GM19099 (cell line): ENCODE measurements around the gene PTPRT.

Experiments used
- POLR2A ChIP-seq: IDR thresholded peaks from 3 replicates; pipeline ENCODE4 v1.6.1; 2011; ENCODE audit warnings: low read depth; ENCODE audit not compliant: insufficient read length; ENCODE audit errors: extremely low read depth

PTPRT gene

DNA sequence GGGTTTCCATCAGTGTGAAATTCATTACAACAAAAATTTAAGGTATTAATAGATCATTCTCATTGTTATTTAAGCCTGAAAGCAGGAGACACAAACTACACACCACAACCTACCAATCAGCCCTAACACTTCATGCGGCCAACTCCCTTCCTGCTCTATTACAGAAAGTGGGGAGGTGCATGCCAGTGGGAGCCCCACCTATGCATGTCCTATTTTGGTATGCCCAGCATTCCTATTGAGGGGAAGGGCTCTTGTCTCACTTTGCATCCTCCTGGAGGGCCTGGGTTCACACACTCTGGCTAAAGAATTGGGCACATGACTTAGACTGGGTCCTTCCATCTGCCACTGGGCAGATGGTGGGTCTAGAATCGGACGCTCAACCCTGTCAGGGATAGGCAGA is 450.0 kb downstream of the PTPRT start:
- TF ChIP-seq POLR2A: no peak

DNA sequence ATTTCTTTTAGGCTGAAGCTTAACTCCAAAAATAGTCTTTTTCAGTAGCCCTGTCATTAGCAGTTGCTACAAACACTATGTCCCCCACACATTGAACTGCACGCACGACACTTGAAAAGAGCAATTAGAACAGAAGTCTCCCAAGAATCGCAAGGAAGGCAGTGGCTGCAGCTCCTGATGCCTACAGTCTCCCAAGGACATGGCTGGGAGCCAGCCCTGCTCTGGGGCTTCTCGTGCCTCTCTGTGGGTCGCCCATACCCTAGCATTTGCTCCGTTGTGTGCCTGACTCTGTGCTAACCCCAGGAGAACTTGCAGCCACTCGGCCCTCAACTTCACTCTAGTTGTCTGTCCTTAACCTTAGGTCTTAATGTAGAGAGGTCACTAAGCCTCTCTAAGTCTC is 454.2 kb downstream of the PTPRT start:
- TF ChIP-seq POLR2A: no peak

DNA sequence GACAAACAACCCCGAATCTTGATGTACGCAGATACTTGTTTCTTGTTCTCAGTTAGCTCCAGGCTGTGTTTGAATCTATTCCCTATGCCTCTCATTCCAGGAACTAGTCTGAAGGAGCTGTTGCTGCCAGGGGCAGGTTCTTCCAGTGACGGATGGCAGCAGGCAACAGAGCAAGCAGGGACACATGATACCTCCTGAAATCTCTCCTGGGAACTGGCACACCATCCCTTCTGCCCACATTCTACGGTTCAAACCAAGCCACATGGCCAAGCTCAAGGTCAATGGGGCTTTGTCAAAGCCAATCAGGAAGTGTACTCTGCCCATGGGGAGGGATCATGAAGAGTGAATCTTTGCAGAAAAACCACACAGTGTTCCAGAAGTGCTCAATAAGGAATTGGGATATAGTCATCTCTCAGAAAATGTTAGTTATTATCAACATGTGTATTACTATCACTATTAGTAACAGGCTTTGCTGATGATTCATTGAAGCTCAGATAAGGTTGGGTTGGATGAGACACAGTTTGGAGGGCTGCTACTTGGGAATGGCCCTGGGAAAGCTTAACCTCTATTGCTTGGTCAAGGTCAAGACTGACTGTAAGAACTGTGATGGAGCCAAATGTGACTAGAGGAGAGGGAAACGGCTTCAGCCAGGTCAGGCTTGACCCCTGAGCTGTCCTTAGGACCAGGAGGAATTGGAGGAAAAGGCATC is 454.9 kb downstream of the PTPRT start:
- TF ChIP-seq POLR2A: no peak

DNA sequence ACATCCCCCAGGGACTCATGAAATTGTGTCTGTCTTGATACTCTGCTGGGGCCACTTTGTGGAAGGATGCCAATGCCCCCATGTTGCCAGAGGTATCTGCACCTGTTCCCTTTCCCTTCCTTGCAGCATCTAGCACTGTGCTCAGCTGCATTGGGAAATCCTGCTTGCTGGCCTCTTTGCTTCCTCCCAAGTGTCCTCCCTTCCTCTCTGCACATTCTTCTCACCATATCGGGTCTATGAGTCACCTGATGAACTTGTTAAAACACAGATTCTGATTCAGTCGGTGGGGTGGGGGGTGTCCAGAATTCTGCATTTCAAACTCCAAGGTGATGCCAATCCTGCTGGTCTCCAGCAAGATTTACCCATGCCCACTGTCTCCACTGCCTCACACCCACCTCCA is 467.8 kb downstream of the PTPRT start:
- no peak for TF ChIP-seq POLR2A

DNA sequence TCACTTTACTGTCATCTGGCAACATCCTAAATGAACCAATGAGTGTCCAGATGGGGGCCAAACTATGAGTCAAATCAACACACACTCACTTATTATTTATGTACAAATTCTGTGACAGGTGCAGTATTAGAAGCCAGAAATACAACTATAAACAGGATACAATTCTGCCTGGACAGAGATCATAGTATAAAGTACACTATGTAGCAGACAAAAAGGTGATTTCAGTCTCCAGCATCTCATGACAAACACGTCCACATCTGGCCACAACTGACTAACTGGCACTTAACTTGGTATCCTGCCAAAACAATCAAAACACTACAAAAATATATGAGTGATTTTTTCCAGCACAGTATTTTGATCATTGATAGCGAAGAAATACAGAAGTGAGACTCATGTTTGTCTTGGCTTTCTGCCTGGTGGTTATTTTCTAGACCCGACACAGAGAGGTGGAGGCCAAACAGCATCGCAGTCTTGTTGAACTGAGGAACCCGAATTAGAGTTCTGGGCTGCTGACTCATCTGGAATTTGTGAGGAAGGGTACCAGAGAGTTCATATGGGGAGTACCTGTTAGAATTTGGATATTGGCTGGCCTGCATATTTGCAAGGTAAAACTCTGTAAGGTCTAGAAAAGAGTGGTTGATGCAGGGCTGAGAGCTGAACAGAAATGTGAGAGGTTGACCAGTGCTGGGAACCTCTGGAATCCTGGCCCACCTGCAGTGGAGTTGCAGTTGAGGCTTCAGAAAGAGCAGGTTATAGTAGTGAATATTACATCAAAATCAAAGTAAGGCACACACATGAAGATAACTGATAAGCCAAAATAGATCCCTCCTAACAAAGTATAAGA is 475.2 kb downstream of the PTPRT start:
- no peak for TF ChIP-seq POLR2A

DNA sequence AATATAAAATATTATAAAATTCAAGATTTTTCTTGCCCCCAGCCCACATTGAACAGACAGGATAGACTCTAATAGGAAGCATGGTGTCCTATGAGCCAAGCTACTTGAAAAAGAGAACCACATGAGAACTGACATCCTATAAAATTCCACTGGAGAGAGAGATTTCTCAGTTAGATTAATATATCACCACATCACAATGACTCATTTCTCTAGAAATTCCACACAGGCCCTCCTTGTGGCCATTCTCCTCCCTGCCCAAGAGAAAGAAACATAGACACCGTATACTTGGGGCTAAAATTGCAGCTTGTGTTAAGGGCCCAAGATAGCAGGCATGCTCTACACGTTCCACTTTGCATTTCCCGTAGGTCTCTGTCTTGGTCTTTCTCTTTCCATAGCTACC is 481.4 kb downstream of the PTPRT start:
- no peak for TF ChIP-seq POLR2A

DNA sequence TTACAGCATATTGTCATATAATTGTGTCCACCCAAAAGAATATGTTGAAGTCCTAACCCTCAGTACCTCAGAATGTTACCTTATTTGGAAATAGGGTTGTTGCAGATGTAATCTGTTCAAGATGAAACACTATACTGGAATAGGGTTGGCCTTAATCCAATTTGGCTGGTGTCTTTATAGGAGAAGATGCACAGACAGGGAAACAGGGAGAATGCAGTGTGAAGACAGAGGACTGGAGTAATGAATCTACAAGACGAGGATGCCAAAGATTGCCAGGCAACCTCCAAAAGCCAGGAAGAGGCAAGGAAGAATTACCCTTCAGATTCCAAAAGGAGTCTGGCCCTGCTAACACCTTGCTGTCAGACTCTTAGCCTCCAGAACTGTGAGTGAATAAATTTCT is 482.9 kb downstream of the PTPRT start:
- TF ChIP-seq POLR2A: no peak

DNA sequence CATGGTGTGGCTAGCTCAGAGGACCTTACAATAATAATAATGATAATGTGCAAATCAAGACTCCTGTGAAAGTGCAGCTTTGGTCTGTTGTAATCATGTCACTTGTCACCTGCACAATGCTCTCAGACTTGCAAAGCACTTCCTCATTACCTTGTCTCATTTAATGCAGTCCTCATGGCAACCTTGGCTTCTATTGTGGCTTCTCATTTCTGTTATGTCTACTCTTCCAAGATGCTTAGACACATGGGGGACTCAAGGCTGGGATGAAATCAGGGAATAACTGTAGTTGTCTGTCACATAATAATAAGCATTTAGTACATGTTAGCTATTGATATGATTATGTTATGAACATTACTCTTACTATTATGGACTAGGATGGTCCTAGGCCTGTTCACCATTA is 484.2 kb downstream of the PTPRT start:
- TF ChIP-seq POLR2A: no peak

DNA sequence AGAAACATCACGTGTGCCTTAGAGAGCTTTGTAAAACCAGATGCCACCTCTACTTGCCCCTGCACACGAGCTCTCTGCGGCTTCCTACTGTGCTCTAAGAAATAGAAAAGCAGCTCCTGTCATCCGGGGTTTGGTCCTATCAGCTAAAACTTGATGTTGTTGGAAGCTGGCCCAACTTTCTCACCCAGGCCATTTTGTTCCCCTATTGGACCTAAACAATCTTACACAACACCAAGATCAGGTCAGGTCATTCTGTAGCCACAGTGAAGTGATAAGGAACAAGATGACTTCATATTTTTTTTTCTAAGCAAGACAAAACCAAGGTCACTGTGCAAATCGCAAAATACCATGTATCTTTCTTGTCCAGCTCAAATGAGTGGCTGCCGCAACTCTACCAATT is 486.0 kb downstream of the PTPRT start:
- no peak for TF ChIP-seq POLR2A

DNA sequence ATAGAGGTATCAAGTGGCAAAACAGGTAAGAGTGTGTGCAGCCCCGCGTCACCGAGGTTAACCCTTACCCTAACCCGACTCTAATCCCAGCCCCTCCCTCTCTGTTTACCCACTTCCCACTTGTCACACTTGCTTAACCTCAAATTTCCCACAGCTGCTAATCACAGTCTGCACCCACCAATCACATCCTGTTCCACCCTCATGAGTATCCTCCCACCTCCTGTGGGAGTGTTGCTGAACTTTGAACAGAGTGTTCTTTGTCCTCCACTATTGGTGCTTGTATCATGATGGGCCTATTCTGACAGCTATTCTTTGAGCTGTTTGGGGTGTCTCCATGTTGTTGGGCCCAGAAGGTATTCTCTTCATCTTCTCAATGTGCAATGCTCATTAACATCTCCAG is 487.8 kb downstream of the PTPRT start:
- TF ChIP-seq POLR2A: no peak

DNA sequence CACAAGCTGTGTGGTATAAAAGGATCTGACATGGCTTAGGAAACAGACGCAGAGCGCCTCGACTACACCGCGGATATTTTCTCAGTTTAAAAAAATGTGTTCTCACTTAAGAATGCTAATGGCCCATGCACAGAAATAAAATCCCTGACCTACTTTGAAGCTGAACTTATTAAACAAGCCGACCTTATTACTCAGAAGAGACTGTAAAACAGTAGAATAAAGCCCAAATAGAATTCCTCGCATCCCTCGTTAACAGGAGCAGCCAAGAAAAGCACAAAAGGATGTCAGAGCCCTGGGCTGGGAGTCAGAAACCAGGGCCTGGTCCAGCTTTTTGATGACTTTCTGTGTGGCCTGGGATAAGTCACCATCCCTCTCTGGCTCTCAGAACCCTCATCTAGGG is 489.3 kb downstream of the PTPRT start:
- TF ChIP-seq POLR2A: no peak

DNA sequence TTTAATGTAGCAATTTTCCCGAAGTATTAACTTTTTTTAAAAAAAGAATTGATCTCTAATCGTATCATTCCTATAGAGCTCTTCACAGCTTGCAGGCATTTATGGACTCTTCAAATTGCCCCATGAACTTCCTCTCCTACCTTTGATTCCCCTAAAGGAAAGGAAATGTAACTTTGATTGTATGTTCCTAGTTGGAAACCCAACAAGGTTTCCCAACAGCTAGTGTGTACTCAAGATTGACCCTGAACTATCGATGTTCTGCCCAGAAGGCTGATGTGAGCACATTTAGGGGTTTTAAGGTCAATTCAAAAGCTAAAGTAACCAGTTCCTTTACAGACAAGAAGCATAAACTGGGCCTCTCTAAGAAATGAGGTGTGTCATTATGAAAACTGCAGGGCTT is 491.7 kb downstream of the PTPRT start:
- TF ChIP-seq POLR2A: no peak

DNA sequence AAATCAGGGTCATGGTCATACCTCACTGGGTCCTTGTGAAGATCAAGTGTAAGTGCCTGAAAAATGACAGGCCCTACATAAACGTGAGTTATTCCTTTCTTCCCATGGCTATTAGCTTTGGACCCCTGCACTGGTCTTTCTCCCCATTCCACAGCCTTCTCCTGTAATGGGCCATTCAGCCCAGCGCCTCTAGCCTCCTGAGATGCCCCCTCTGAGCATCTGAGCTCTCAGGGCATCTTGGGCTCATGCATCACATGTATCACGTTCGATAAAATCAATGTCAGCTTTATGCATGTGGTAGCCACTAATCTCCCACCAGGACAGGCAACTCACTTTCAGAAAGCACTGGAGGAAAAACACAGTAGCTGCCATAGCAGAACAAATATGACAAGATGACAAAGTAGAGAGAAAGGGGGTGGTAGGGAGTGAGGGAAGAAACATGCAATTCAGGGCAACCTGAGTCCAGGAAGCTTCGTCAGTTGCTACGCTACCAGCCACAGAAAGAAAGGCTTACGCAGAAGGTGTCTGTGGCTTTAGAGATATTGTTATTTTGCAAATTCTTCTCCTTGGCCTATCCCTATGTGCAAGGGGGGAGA is 498.8 kb downstream of the PTPRT start:
- no peak for TF ChIP-seq POLR2A

DNA sequence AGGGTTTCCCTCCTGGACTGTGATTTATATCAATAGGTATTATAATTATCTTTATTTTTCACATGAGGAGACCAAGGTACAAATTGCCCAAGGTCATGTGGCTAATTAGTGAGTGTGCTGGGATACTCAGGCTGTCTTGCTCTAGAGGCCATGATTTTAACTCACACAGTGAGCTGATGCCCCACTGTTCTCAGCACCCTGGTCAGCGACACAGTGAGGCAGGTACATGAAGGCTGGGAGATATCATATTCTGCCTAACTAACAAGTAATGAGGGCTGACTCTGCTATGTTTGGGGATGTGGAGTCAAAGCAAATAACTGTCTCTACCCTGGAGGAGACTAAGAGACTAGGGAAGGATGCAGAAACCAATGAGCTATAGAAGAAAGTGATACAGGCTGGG is 501.1 kb downstream of the PTPRT start:
- no peak for TF ChIP-seq POLR2A

DNA sequence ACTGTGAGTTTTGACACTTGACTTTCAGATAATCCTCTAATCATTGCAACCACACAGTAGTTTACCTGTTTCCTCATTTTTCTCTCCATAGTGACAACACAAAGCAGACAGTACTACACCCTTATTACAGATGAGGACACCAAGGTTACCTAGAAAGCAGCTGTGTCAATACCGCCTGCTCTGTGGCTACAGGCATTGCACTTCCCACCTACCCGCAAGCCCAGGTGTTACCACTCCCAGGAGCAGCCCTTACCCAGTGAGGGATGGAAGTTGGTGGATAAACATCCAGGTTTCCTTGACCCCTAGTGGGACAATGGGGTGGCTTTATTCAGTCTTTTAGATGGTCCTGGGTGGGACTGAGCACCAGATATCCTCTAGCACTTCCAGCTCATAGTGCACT is 503.6 kb downstream of the PTPRT start:
- TF ChIP-seq POLR2A: no peak

DNA sequence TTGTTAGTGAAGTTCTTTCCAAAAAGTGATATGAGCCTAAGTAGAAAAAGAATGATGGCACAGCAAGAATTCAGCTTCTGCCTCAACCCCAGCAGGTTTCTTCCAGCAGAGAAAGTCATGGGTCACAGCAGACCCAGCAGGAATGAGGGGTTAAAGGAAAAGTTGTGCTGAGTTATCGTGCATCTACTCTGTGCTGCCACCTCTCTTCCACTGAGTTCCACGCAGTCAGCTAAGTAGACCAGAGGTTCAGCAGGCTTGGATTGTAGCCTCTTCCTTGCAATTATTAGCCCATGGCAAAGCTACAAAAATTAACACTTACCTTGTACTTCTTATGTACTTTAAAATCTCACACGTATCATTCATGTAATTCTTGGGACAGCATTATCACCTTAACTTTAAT is 510.8 kb downstream of the PTPRT start:
- no peak for TF ChIP-seq POLR2A

DNA sequence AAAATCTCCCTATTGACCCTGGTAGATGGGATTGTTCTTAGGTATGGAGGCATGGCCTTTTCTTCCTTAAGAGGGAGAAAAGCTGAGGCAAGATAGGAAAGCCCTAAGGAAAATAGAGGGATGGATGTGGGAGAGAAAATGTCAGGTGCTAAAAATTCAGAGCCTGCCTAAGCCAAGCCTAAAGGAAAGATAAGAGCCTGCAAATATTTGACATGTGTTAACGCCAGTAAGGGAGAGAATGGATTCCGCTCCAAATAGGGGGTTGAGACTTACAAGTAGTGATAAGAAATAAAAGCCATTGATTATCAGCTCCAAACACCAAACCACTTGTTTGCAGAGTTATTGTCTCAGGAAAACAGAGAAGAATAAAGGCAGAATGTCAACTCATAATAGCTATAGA is 533.6 kb downstream of the PTPRT start:
- no peak for TF ChIP-seq POLR2A

DNA sequence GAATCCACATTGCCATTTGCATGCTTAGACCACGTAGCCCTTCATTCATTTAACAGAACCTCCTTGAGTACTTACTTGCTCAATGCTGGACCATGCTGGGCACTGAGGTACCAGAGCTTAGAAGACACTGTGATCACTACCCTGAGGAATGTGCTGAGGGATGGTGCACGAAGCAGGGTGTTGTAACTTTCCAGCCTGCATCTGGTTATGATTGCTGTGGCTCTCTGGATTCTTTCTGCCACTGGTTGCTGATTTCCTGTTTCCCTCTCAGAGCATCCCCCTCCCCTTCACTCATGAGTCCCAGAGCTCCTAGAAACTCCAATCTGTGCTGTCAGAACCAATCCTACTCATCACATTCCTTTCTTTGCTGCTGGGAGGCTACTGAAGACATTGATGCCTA is 537.4 kb downstream of the PTPRT start:
- no peak for TF ChIP-seq POLR2A
